NK-92 (cell line): Measurements from ENCODE around the gene TCERG1.
"Not testable (repeated sequence)": the region's sequence is repeated elsewhere in the genome, so short reads cannot be mapped to it uniquely, and the experiment has no call there.

ENCODE experiments used
- DNase-seq: peaks from one replicate; lab custom pipeline; 2025; ENCODE audit not compliant: unreplicated experiment; lab: John Stamatoyannopoulos, UW

The TCERG1 gene

GRCh38 chr5:146519554-146519953 is 72.4 kb downstream of the TCERG1 start:
- DNase-seq: no peak

- no peak for DNase-seq
These were observed 73.6 kb downstream of the TCERG1 start for GRCh38 chr5:146520731-146521130.

- no peak for DNase-seq
These were observed 74.4 kb downstream of the TCERG1 start for GRCh38 chr5:146521403-146522106.

GRCh38 chr5:146523698-146524097 is 76.6 kb downstream of the TCERG1 start:
- no peak for DNase-seq

- no peak for DNase-seq
These were observed 80.7 kb downstream of the TCERG1 start for GRCh38 chr5:146527785-146528184.

- DNase-seq: no peak
These were observed 81.1 kb downstream of the TCERG1 start for GRCh38 chr5:146528236-146528635.

- DNase-seq: no peak
These were observed 82.9 kb downstream of the TCERG1 start for GRCh38 chr5:146529984-146530383.

GRCh38 chr5:146533260-146533857 is 86.2 kb downstream of the TCERG1 start:
- DNase-seq: no peak

- DNase-seq: no peak
These were observed 86.7 kb downstream of the TCERG1 start for GRCh38 chr5:146533882-146534281.

- DNase-seq: no peak
These were observed 91.3 kb downstream of the TCERG1 start for GRCh38 chr5:146538432-146538831.

- no peak for DNase-seq
These were observed 92.8 kb downstream of the TCERG1 start for GRCh38 chr5:146539973-146540372.

GRCh38 chr5:146540414-146540813 is 93.3 kb downstream of the TCERG1 start:
- DNase-seq: no peak

GRCh38 chr5:146541958-146542849 is 95.1 kb downstream of the TCERG1 start:
- DNase-seq: no peak

GRCh38 chr5:146544232-146544631 is 97.1 kb downstream of the TCERG1 start:
- no peak for DNase-seq

- no peak for DNase-seq
These were observed 101.8 kb downstream of the TCERG1 start for GRCh38 chr5:146548781-146549449.

- no peak for DNase-seq
These were observed 102.5 kb downstream of the TCERG1 start for GRCh38 chr5:146549615-146550014.

- DNase-seq: no peak
These were observed 106.3 kb downstream of the TCERG1 start for GRCh38 chr5:146553446-146553845.

GRCh38 chr5:146556884-146557283 is 109.8 kb downstream of the TCERG1 start:
- DNase-seq: not testable (repeated sequence)

GRCh38 chr5:146560205-146560812 is 113.2 kb downstream of the TCERG1 start:
- no peak for DNase-seq
